ENCODE results near the gene DLG4. TPM values are rescaled to one million over a fixed set of nuclear protein-coding genes. Genes with fewer than 3 reads are reported as not detected.
A peak's percentile ranks its signal among the peaks of the same experiment; 100 is the strongest.

DLG4 gene
- total RNA-seq, 1 donor from 2014 or later = 45.6 TPM

- Histone ChIP-seq H3K27me3 (ENCODE audit: insufficient read depth, low read length) (no peaks in the 10 kb centered on the region), H3K9me3 (ENCODE audit: insufficient read depth, low read depth, low read length) (no peaks in the 10 kb centered on the region), H3K4me2 (ENCODE audit: low read length) (no peak overlapping the region), H3K4me3 (ENCODE audit: insufficient read depth, low read depth, low read length) (no peak overlapping the region), H3K79me2 (ENCODE audit: insufficient read depth, low read length) (peaks cover 45% of the 10 kb centered on the region), H3K9ac (ENCODE audit: low read length) (no peak overlapping the region), H3K27ac (ENCODE audit: low read depth, low read length) (no peak overlapping the region), H3K4me1 (ENCODE audit: insufficient read depth, low read length) (peaks cover 7% of the 10 kb centered on the region), H3K36me3 (ENCODE audit: insufficient read depth, low read length) (peaks cover 16% of the 10 kb centered on the region), H2AFZ (ENCODE audit: low read depth, low read length) (no peak overlapping the region), H4K20me1 (ENCODE audit: insufficient read depth, low read length) (peaks cover 78% of the 10 kb centered on the region)
- TF ChIP-seq CTCF (IDR thresholded peaks at IDR 0.05; ENCODE audit: insufficient read depth, low read depth, low read length) = no peak
- no peak for TF ChIP-seq EZH2 (IDR thresholded peaks at IDR 0.05; ENCODE audit: insufficient read depth, low read length)
- no peak for FAIRE-seq
- no peak for DNase-seq (ENCODE audit: low read depth)
- Mint-ChIP-seq H3K4me1 (ENCODE audit: low read depth, unreplicated experiment) (peaks cover 18% of the 10 kb centered on the region), H3K27me3 (ENCODE audit: low read depth, unreplicated experiment) (no peaks in the 10 kb centered on the region), H3K36me3 (ENCODE audit: low read depth, unreplicated experiment) (peaks cover 31% of the 10 kb centered on the region), H3K4me3 (ENCODE audit: unreplicated experiment) (no peak overlapping the region), H3K27ac (ENCODE audit: unreplicated experiment) (no peak overlapping the region), H3K9me3 (ENCODE audit: unreplicated experiment) (peaks cover under 1% of the 10 kb centered on the region)
Observed at GRCh38 chr17:7225711-7226331, 6.2 kb upstream of the DLG4 start.

- H3K9me3 ChIP-seq (ENCODE audit: insufficient read depth, low read depth, low read length) = no peaks in the 10 kb centered on the region
- H3K4me3 ChIP-seq (ENCODE audit: insufficient read depth, low read depth, low read length) = no peak overlapping the region
- H3K4me2 ChIP-seq (ENCODE audit: low read length) = no peak overlapping the region
- FAIRE-seq = no peak
- H3K9me3 Mint-ChIP-seq (ENCODE audit: unreplicated experiment) = no peaks in the 10 kb centered on the region
- H2AFZ ChIP-seq (ENCODE audit: low read depth, low read length) = no peak overlapping the region
- no peak overlapping the region for H3K4me3 Mint-ChIP-seq (ENCODE audit: unreplicated experiment)
- no peaks in the 10 kb centered on the region for H3K27me3 ChIP-seq (ENCODE audit: insufficient read depth, low read length)
- peak overlapping the region; percentile 75 for H3K27ac Mint-ChIP-seq (ENCODE audit: unreplicated experiment)
- H3K27ac ChIP-seq (ENCODE audit: low read depth, low read length) = no peak overlapping the region
- peaks cover 13% of the 10 kb centered on the region for H3K4me1 ChIP-seq (ENCODE audit: insufficient read depth, low read length)
- no peaks in the 10 kb centered on the region for H3K27me3 Mint-ChIP-seq (ENCODE audit: low read depth, unreplicated experiment)
- H4K20me1 ChIP-seq (ENCODE audit: insufficient read depth, low read length) = peaks cover 74% of the 10 kb centered on the region
- TF ChIP-seq EZH2 (IDR thresholded peaks at IDR 0.05; ENCODE audit: insufficient read depth, low read length) (no peak), CTCF (IDR thresholded peaks at IDR 0.05; ENCODE audit: insufficient read depth, low read depth, low read length) (no peak)
- no peak overlapping the region for H3K9ac ChIP-seq (ENCODE audit: low read length)
- peaks cover 31% of the 10 kb centered on the region for H3K36me3 Mint-ChIP-seq (ENCODE audit: low read depth, unreplicated experiment)
- H3K79me2 ChIP-seq (ENCODE audit: insufficient read depth, low read length) = peaks cover 45% of the 10 kb centered on the region
- H3K36me3 ChIP-seq (ENCODE audit: insufficient read depth, low read length) = peaks cover 16% of the 10 kb centered on the region
- DNase-seq (ENCODE audit: low read depth) = no peak
- peaks cover 18% of the 10 kb centered on the region for H3K4me1 Mint-ChIP-seq (ENCODE audit: low read depth, unreplicated experiment)
Observed at GRCh38 chr17:7224661-7225111, 5.0 kb upstream of the DLG4 start.

- no peak overlapping the region for H3K4me2 ChIP-seq (ENCODE audit: low read length)
- FAIRE-seq (no peak), DNase-seq (ENCODE audit: low read depth) (no peak)
- peaks cover 23% of the 10 kb centered on the region for H3K4me1 Mint-ChIP-seq (ENCODE audit: low read depth, unreplicated experiment)
- H2AFZ ChIP-seq (ENCODE audit: low read depth, low read length) = no peak overlapping the region
- no peak overlapping the region for H3K27ac ChIP-seq (ENCODE audit: low read depth, low read length)
- H3K4me3 ChIP-seq (ENCODE audit: insufficient read depth, low read depth, low read length) = no peak overlapping the region
- H3K79me2 ChIP-seq (ENCODE audit: insufficient read depth, low read length) = peaks cover 39% of the 10 kb centered on the region
- H4K20me1 ChIP-seq (ENCODE audit: insufficient read depth, low read length) = peaks cover 69% of the 10 kb centered on the region
- no peaks in the 10 kb centered on the region for H3K27me3 Mint-ChIP-seq (ENCODE audit: low read depth, unreplicated experiment)
- TF ChIP-seq EZH2 (IDR thresholded peaks at IDR 0.05; ENCODE audit: insufficient read depth, low read length) (no peak), CTCF (IDR thresholded peaks at IDR 0.05; ENCODE audit: insufficient read depth, low read depth, low read length) (no peak)
- no peak overlapping the region for H3K9ac ChIP-seq (ENCODE audit: low read length)
- peaks cover 16% of the 10 kb centered on the region for H3K36me3 ChIP-seq (ENCODE audit: insufficient read depth, low read length)
- no peaks in the 10 kb centered on the region for H3K9me3 Mint-ChIP-seq (ENCODE audit: unreplicated experiment)
- no peaks in the 10 kb centered on the region for H3K27me3 ChIP-seq (ENCODE audit: insufficient read depth, low read length)
- H3K9me3 ChIP-seq (ENCODE audit: insufficient read depth, low read depth, low read length) = no peaks in the 10 kb centered on the region
- H3K27ac Mint-ChIP-seq (ENCODE audit: unreplicated experiment) = no peak overlapping the region
- peaks cover 31% of the 10 kb centered on the region for H3K36me3 Mint-ChIP-seq (ENCODE audit: low read depth, unreplicated experiment)
- peaks cover 17% of the 10 kb centered on the region for H3K4me1 ChIP-seq (ENCODE audit: insufficient read depth, low read length)
- peak overlapping the region; percentile 47 for H3K4me3 Mint-ChIP-seq (ENCODE audit: unreplicated experiment)
Observed at GRCh38 chr17:7224110-7224509, 4.5 kb upstream of the DLG4 start.
